Measurements from ENCODE around the gene CLCN2. TPM values are rescaled to one million over a fixed set of nuclear protein-coding genes. Genes with fewer than 3 reads are reported as not detected.

CLCN2 gene
- total RNA-seq, 4 donors from 2014 or later: 13.7 to 246 (median 73.1) TPM

DNA sequence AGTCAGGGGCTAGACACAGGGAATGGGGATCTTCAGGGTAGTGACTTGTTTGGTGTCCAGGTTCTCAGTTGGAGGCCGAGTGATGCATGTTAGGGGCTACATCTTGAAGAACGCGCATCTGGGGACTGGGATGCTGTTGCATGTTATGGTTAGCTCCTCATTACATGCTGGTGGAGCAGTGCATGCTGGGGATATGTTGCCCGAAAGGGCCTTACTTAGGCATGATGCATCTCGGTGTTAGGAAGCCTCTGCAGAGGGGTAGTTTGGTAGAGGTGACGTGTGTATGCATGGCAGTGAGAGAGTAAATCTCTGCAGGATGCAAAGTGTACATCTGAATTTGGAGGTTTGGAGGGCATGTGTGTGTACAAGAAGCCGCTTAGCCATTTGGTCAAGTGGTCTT, 44.6 kb downstream of the CLCN2 start:
- in situ Hi-C loops (cut with MboI; ENCODE audit: low pct_ligation_motif_present in 1 of 4, low pct_unique_long_range_greater_than_20kb in 1 of 4, low sequenced_read_pairs in 3 of 4) (no loop called here), intact Hi-C loops (cut with DNase I; ENCODE audit: low total_unique reads) (no loop called here)
- no peaks in the 10 kb centered on the region for H3K27me3 ChIP-seq
- H3K27ac ChIP-seq: peak overlapping the region; percentile 94 to 98 (median 96)
- 69% methylated on average over 7 of the region's 7 CpGs; no CpG with 5 or more reads in 1 of the 2 donors for WGBS, 2 donors (ENCODE audit: low coverage in 1 of 2)
- H3K4me1 ChIP-seq: peaks cover 32 to 59% (median 49%) of the 10 kb centered on the region in 4 donors
- peak overlapping the region in 2 of 4 donors; percentile 70 to 78 for H3K4me3 ChIP-seq
- no peak for TF ChIP-seq POLR2AphosphoS5 (IDR thresholded peaks at IDR 0.05)
- no peak for TF ChIP-seq EP300 (IDR thresholded peaks at IDR 0.05; ENCODE audit: low read depth)
- TF ChIP-seq, protein P1, sequence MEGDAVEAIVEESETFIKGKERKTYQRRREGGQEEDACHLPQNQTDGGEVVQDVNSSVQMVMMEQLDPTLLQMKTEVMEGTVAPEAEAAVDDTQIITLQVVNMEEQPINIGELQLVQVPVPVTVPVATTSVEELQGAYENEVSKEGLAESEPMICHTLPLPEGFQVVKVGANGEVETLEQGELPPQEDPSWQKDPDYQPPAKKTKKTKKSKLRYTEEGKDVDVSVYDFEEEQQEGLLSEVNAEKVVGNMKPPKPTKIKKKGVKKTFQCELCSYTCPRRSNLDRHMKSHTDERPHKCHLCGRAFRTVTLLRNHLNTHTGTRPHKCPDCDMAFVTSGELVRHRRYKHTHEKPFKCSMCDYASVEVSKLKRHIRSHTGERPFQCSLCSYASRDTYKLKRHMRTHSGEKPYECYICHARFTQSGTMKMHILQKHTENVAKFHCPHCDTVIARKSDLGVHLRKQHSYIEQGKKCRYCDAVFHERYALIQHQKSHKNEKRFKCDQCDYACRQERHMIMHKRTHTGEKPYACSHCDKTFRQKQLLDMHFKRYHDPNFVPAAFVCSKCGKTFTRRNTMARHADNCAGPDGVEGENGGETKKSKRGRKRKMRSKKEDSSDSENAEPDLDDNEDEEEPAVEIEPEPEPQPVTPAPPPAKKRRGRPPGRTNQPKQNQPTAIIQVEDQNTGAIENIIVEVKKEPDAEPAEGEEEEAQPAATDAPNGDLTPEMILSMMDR (IDR thresholded peaks at IDR 0.05): no peak
- no peak for TF ChIP-seq POLR2A (IDR thresholded peaks at IDR 0.05)
- no peaks in the 10 kb centered on the region for H3K9me3 ChIP-seq
- peaks cover 1 to 20% (median 9%) of the 10 kb centered on the region in 4 donors for H3K36me3 ChIP-seq
- DNase-seq: no peak

DNA sequence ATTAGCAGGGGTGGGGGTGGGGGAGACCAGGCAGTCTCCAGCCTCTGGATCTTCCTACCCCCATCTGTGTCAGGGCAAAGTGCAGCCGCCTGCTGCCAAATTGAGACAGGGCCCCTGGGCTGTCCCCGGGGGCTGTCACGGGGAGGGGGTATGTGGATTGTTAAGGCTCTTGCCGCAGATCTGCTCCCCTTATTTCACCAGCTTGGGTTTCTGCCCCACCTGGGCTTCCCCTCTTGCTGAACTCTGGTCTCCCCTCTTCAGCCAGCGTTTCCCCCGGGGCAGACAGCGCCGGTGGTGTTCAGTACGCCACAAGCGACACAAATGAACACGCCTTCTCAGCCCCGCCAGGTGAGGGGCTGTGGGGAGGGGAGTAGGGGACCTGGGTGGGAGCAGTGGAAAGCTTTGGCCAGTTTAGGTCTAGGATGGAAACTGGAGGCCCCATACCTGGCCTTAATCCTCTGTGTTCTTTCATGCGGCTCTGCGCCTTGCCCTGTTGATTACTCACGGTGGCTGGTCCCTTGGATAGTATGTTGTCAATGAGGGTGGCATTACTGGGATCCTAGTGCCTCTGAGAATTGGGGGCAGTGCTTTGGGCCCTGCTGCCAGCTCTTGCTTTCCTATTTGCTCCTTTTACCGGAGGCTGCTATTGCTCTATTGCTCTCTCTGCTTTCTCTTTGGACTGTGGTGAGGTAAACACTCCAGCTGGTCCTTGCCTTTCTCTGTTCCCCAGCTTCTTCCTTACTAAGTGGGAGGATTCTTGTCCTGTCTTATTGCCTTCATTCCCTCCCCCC, 45.3 kb downstream of the CLCN2 start:
- H3K36me3 ChIP-seq: peaks cover 0 to 13% (median 3%) of the 10 kb centered on the region in 4 donors
- in situ Hi-C loops (cut with MboI; ENCODE audit: low pct_ligation_motif_present in 1 of 4, low pct_unique_long_range_greater_than_20kb in 1 of 4, low sequenced_read_pairs in 3 of 4) (no loop called here), intact Hi-C loops (cut with DNase I; ENCODE audit: low total_unique reads) (no loop called here)
- H3K9me3 ChIP-seq: no peaks in the 10 kb centered on the region
- TF ChIP-seq POLR2A (IDR thresholded peaks at IDR 0.05) (no peak), EP300 (IDR thresholded peaks at IDR 0.05; ENCODE audit: low read depth) (no peak), POLR2AphosphoS5 (IDR thresholded peaks at IDR 0.05) (no peak)
- TF ChIP-seq, protein P1 (IDR thresholded peaks at IDR 0.05): no peak
- H3K4me3 ChIP-seq: peak overlapping the region; percentile 69 to 89 (median 74)
- H3K27ac ChIP-seq: peak overlapping the region; percentile 94 to 98 (median 96)
- DNase-seq: no peak
- no peaks in the 10 kb centered on the region for H3K27me3 ChIP-seq
- WGBS, 2 donors (ENCODE audit: low coverage in 1 of 2): 26% methylated on average over 16 of the region's 16 CpGs; no CpG with 5 or more reads in 1 of the 2 donors
- H3K4me1 ChIP-seq: peaks cover 32 to 59% (median 49%) of the 10 kb centered on the region in 4 donors

DNA sequence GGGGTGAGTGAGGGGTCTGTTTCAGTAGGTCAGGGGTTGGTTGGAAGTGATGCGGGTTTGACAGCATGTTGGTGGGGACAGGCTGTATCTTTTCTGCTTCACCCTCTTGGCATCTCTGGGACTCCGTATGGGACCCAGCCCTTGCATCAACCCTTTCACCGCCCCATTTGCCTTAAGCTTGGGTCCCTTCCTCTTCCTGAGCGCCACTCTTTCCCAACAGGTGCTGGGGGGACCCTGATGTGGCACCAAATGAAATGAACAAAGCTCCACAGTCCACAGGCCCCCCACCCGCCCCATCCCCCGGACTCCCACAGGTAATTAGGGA, 45.9 kb downstream of the CLCN2 start:
- in situ Hi-C loops (cut with MboI; ENCODE audit: low pct_ligation_motif_present in 1 of 4, low pct_unique_long_range_greater_than_20kb in 1 of 4, low sequenced_read_pairs in 3 of 4): no loop called here
- H3K27me3 ChIP-seq: no peaks in the 10 kb centered on the region
- no peak for DNase-seq
- peaks cover 0 to 8% (median under 1%) of the 10 kb centered on the region in 4 donors for H3K36me3 ChIP-seq
- H3K4me3 ChIP-seq: peak overlapping the region; percentile 69 to 89 (median 74)
- intact Hi-C loops (cut with DNase I; ENCODE audit: low total_unique reads): no loop called here
- peaks cover 31 to 56% (median 46%) of the 10 kb centered on the region in 4 donors for H3K4me1 ChIP-seq
- H3K27ac ChIP-seq: peak overlapping the region; percentile 94 to 98 (median 96)
- TF ChIP-seq POLR2AphosphoS5 (IDR thresholded peaks at IDR 0.05) (no peak), EP300 (IDR thresholded peaks at IDR 0.05; ENCODE audit: low read depth) (no peak)
- H3K9me3 ChIP-seq: no peaks in the 10 kb centered on the region
- WGBS, 2 donors (ENCODE audit: low coverage in 1 of 2): 4% methylated on average over 6 of the region's 6 CpGs; no CpG with 5 or more reads in 1 of the 2 donors

DNA sequence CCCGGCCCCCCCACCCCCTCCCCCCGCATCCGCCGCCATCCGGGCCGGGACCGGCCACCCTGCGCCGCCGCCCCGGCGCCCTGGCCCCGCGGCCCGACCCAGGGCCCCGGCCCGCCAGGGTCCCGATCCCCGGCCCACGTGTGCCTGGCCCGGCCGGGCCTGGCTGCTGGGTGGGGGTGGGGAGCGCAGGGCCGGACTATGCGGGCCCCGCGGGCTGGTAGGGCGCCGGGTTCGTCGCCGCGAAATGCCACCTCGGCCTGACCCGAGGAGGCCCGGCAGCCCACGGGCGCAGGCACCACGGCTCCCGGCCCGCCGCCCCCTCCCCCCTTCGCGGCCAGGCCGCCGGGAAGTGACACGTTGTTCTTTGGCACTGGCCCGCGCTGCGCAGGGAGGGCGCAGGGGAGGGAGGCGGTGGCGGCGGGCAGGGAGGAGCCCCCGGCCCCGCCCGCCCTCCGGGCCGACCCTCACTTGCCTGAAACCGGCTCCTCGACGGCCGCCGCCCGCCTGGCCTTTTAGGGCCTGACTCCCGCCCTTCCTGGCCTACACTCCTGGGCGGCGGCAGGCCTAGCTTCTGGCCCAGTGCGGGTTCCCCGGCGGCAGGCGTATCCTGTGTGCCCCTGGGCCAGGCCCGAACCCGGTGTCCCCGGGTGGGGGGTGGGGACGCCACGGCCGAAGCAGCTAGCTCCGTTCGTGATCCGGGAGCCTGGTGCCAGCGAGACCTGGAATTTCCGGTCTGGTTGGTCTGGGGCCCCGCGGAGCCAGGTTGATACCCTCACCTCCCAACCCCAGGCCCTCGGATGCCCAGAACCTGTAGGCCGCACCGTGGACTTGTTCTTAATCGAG, 46.5 kb downstream of the CLCN2 start:
- Histone ChIP-seq H3K4me1 (peaks cover 26 to 50% (median 41%) of the 10 kb centered on the region in 4 donors), H3K27me3 (no peaks in the 10 kb centered on the region), H3K36me3 (peaks cover 0 to 8% (median 0%) of the 10 kb centered on the region in 4 donors), H3K4me3 (peak overlapping the region; percentile 69 to 89 (median 74)), H3K27ac (peak overlapping the region; percentile 94 to 98 (median 96)), H3K9me3 (no peaks in the 10 kb centered on the region)
- in situ Hi-C loops (cut with MboI; ENCODE audit: low pct_ligation_motif_present in 1 of 4, low pct_unique_long_range_greater_than_20kb in 1 of 4, low sequenced_read_pairs in 3 of 4): no loop called here
- peak; percentile 87 for DNase-seq
- TF ChIP-seq POLR2A (IDR thresholded peaks at IDR 0.05) (peak; percentile 67), EP300 (IDR thresholded peaks at IDR 0.05; ENCODE audit: low read depth) (peak; percentile 78), POLR2AphosphoS5 (IDR thresholded peaks at IDR 0.05) (peak; percentile 23 to 87 (median 77))
- TF ChIP-seq, protein P1 (IDR thresholded peaks at IDR 0.05): no peak
- WGBS, 2 donors (ENCODE audit: low coverage in 1 of 2): 0% methylated on average over 6 of the region's 89 CpGs; no CpG with 5 or more reads in 1 of the 2 donors
- intact Hi-C loops (cut with DNase I; ENCODE audit: low total_unique reads): no loop called here
